Fibroblast of peridontal ligament (primary cell): ENCODE results near the gene RHOU.

Experiments used
- DNase-seq: peaks from one replicate; pipeline ENCODE4 v3.0.0-alpha.2; 2010; ENCODE audit errors: extremely low read depth

Gene RHOU

DNA sequence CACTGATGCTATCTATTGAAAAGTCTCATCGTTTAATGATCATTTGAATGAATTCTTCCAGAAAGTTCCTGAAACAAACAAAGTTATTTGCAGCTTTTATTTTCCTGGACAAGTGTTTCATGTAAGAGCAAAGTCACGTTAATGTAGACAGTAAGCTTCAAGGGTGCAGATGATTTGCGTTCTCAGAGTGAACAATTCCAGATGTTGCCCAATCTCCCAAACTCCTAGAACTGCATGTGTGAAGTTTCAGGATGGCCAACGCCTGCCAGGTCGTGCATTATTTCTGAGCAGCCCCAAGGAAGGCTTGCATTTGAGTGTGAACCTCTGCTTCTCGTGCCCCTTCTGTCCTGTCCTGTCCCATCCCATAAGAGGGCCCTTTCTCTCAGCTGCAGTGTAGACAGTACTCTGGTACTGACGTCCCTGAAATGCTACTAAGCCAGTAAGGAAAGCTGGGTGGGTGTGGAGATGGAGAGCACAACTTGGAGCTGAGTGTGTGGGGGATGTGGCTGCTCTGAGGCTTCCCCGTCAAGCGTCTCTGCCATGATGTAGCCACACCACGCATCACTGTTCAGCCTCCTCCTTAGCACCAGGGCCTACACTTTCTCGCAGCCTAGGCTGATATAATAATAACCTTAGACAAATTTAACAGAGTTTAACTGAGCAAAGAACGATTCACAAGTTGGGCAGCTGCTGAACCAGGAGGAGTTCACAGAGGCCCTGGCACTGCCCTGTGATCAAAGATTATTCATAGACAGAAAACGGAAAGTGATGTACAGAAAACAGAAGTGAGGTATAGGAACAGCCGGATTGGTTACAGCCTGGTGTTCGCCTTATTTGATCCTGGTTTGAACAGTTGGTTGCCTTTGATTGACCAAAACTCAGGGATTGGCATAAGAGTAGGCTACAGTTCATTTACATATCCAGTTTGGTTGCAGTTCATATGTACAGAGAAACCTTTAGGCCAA is 50.4 kb downstream of the RHOU start:
- DNase-seq: no peak

GRCh38 chr1:228786361-228787129 is 51.3 kb downstream of the RHOU start:
- DNase-seq: no peak

DNA sequence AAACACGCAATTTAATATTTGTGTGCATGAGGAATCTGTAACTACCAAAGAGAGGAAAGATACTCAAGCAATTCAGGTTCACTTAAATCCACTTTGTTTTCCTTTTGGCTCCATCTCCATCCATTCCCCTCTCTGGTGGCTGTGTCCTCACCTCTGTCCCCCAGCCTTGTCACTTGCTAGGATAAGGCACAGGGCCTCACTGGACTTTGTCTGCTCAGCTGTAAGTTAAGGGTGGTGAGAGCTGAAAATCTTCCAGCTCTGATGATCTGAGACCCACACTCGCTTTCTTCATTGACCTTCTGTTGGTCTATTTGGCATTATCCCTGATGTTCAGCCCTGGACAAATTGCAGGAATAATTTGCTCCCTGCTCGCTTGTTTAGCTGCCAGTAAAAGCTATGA is 56.5 kb downstream of the RHOU start:
- no peak for DNase-seq

GRCh38 chr1:228792601-228793000 is 57.3 kb downstream of the RHOU start:
- DNase-seq: no peak

- DNase-seq: no peak
Observed at GRCh38 chr1:228793032-228793431, 57.8 kb downstream of the RHOU start.

DNA sequence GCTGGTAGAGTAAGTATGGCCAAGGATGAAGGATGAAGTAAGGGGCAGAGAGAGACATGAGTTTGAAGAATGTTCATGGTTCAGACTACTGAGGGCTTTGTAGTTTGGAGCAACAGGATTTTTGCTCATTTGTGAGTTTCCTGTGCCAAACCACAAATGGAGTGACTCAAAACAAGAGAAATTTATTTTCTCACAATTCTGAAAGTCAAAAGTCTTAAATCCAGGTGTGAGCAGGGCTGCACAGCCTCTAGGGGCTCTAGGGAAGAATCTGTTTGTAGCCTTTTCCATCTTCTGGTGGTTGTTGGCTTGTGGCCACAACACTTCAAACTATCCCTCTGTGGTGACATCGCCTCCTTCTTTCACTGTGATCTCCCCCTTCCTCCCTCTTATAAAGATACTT is 58.9 kb downstream of the RHOU start:
- DNase-seq: no peak

- no peak for DNase-seq
Observed at GRCh38 chr1:228794810-228795209, 59.5 kb downstream of the RHOU start.

GRCh38 chr1:228795596-228795995 is 60.3 kb downstream of the RHOU start:
- DNase-seq: no peak
